ENCODE results near the gene PPM1N.
A peak's percentile ranks its signal among the peaks of the same experiment; 100 is the strongest.
"Not testable (repeated sequence)": the region's sequence is repeated elsewhere in the genome, so short reads cannot be mapped to it uniquely, and the experiment has no call there.

Gene PPM1N

DNA sequence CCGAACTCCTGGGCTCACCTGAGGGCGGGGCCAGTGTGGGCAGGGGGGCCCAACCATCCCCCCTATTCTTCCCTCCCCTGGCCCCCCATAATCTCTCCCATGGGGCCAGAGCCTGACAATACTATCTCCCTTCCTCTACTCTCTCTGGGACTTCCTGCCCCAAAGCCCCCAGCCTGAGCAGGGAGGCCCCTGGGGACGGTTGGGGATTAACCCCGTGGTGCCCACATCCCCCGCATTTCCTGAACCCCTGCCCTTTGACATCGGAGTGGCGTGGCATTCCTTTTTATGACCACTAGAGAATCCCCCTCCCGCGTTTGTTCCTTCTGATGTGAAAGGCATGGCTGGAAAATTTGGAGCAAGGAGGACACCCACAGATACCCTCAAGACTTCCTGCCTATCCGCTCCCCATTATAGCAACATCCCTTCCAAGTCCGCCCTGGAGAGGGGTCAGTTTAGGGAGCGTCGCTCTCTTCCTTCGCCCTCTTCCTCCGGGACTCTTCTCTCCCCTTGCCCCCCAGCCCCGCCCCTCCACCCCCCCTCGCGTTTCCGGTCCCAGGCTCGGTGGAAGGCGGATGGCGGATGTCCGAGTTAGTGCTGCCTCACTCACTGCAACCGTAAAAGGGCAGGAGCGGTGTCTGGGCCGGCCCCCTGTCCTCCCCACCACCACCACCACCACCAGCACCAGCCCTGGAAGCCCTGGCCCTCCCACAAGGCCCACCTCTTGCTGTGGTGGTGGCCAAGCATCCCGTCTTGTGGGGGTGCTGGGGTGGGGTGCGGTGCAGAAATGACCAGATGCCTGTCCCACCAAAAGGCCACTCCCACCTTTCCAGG lies 10.8 kb downstream of the PPM1N start:
- peak; percentile 54 to 78 for DNase-seq (ENCODE audit: low read depth in 1 of 2, low spot score in 1 of 2)
- TF ChIP-seq SPI1 (IDR thresholded peaks at IDR 0.05; ENCODE audit: borderline replicate concordance, low read depth) = no peak
- Histone ChIP-seq H3K27ac (replicated peaks) (peak overlapping the region; percentile 88), H3K27me3 (ENCODE audit: insufficient read depth, poor library complexity, severe bottlenecking) (no peaks in the 10 kb centered on the region), H3K4me3 (replicated peaks; ENCODE audit: insufficient read depth, low read length) (peak overlapping the region; percentile 96)

DNA sequence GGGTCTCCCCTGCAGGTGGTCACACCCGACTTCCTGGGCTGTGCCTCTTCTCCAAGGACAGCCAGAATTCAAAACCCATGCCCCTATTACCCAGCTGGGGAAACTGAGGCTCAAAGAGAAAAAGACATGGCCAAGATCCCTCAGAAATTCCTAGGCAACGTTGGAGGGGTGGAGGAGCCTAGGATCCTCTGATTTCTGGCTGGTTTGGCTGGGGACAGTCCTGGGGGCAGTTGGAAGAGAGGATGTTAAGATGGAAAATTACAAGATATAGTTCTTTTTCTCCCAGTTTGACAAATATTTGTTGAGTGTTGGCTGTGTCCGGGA lies 11.4 kb downstream of the PPM1N start:
- DNase-seq (ENCODE audit: low read depth in 1 of 2, low spot score in 1 of 2) = no peak
- no peaks in the 10 kb centered on the region for H3K27me3 ChIP-seq (ENCODE audit: insufficient read depth, poor library complexity, severe bottlenecking)
- peak overlapping the region; percentile 88 for H3K27ac ChIP-seq (replicated peaks)
- TF ChIP-seq GABPA (IDR thresholded peaks at IDR 0.05; ENCODE audit: low read depth) (no peak), POLR2AphosphoS5 (IDR thresholded peaks at IDR 0.05; ENCODE audit: low read depth) (no peak), SPI1 (IDR thresholded peaks at IDR 0.05; ENCODE audit: borderline replicate concordance, low read depth) (no peak)
- TF ChIP-seq, protein P1, sequence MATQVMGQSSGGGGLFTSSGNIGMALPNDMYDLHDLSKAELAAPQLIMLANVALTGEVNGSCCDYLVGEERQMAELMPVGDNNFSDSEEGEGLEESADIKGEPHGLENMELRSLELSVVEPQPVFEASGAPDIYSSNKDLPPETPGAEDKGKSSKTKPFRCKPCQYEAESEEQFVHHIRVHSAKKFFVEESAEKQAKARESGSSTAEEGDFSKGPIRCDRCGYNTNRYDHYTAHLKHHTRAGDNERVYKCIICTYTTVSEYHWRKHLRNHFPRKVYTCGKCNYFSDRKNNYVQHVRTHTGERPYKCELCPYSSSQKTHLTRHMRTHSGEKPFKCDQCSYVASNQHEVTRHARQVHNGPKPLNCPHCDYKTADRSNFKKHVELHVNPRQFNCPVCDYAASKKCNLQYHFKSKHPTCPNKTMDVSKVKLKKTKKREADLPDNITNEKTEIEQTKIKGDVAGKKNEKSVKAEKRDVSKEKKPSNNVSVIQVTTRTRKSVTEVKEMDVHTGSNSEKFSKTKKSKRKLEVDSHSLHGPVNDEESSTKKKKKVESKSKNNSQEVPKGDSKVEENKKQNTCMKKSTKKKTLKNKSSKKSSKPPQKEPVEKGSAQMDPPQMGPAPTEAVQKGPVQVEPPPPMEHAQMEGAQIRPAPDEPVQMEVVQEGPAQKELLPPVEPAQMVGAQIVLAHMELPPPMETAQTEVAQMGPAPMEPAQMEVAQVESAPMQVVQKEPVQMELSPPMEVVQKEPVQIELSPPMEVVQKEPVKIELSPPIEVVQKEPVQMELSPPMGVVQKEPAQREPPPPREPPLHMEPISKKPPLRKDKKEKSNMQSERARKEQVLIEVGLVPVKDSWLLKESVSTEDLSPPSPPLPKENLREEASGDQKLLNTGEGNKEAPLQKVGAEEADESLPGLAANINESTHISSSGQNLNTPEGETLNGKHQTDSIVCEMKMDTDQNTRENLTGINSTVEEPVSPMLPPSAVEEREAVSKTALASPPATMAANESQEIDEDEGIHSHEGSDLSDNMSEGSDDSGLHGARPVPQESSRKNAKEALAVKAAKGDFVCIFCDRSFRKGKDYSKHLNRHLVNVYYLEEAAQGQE (IDR thresholded peaks at IDR 0.05; ENCODE audit: insufficient replicate concordance, low read depth) = no peak
- TF ChIP-seq, protein P2, sequence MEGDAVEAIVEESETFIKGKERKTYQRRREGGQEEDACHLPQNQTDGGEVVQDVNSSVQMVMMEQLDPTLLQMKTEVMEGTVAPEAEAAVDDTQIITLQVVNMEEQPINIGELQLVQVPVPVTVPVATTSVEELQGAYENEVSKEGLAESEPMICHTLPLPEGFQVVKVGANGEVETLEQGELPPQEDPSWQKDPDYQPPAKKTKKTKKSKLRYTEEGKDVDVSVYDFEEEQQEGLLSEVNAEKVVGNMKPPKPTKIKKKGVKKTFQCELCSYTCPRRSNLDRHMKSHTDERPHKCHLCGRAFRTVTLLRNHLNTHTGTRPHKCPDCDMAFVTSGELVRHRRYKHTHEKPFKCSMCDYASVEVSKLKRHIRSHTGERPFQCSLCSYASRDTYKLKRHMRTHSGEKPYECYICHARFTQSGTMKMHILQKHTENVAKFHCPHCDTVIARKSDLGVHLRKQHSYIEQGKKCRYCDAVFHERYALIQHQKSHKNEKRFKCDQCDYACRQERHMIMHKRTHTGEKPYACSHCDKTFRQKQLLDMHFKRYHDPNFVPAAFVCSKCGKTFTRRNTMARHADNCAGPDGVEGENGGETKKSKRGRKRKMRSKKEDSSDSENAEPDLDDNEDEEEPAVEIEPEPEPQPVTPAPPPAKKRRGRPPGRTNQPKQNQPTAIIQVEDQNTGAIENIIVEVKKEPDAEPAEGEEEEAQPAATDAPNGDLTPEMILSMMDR (IDR thresholded peaks at IDR 0.05; ENCODE audit: insufficient read depth, low read length) = no peak
- peak overlapping the region; percentile 96 for H3K4me3 ChIP-seq (replicated peaks; ENCODE audit: insufficient read depth, low read length)

DNA sequence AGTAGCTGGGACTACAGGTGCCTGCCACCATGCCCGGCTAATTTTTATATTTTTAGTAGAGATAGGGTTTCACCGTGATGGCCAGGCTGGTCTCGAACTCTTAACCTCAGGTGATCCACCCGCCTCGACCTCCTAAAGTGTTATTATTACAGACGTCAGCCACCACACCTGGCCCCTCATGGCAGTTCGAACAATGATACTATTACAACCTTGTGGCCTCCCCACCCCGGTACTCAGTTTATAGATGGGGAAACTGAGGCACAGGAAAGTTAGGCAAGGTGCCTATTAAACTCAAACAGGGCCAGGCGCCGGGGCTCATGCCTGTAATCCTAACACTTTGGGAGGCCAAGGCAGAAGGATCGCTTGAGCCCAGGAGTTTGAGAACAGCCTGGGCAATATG lies 12.1 kb downstream of the PPM1N start:
- peak overlapping the region; percentile 88 for H3K27ac ChIP-seq (replicated peaks)
- H3K4me3 ChIP-seq (replicated peaks; ENCODE audit: insufficient read depth, low read length); H3K27me3 ChIP-seq (ENCODE audit: insufficient read depth, poor library complexity, severe bottlenecking); DNase-seq (ENCODE audit: low read depth in 1 of 2, low spot score in 1 of 2): not testable (repeated sequence)

DNA sequence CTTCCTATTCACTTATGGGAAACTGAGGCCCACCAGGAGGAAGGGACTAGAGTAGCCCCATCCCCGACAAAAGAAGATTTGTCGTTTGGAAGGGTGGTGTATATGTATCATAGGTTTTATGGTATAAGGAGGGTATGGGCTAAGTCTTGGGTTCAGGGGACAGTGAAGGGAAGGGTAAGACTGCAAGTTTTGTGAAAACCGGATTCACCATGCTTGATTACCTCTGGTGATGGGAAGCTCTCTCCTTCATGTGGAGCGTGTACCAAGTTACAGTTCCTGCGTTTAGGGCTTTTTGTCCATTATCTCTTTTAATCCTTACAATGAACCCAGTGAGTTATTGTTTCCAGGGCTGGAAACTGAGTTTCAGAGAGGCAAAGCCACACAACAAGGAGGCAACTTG lies 12.8 kb downstream of the PPM1N start:
- no peaks in the 10 kb centered on the region for H3K27me3 ChIP-seq (ENCODE audit: insufficient read depth, poor library complexity, severe bottlenecking)
- no peak for DNase-seq (ENCODE audit: low read depth in 1 of 2, low spot score in 1 of 2)
- H3K27ac ChIP-seq (replicated peaks) = no peak overlapping the region
- H3K4me3 ChIP-seq (replicated peaks; ENCODE audit: insufficient read depth, low read length) = no peak overlapping the region
- no peak for TF ChIP-seq SPI1 (IDR thresholded peaks at IDR 0.05; ENCODE audit: borderline replicate concordance, low read depth)
- TF ChIP-seq, protein P2 (IDR thresholded peaks at IDR 0.05; ENCODE audit: insufficient read depth, low read length) = no peak
- no peak for TF ChIP-seq POLR2AphosphoS5 (IDR thresholded peaks at IDR 0.05; ENCODE audit: low read depth)

DNA sequence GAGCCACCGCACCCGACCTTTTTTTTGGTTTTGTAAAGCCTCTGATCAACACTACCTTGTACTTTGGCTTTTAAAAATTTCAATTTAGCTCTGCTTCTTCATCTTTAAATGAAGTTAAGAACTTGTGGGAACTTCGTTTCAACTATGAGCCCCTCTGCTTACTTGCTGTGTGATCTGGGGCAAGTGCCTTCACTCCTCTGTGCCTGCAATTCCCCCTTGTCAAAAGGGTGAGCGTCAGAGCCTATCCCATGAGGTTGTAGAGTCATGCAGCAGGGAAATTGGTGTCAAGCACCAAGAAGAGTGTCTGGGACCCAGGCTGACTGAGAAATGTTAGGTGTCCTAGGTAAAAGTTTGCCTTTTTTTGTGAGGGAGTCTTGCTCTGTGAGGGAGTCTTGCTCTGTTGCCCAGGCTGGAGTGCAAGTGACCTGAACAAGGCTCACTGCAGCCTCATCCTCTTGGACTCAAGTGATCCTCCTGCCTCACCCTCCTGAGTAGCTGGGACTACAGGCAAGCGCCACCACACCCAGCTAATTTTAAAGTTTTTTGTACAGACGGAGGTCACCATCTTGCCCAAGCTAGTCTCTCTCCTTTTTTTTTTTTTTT lies 14.7 kb downstream of the PPM1N start:
- Histone ChIP-seq H3K27me3 (ENCODE audit: insufficient read depth, poor library complexity, severe bottlenecking) (no peaks in the 10 kb centered on the region), H3K27ac (replicated peaks) (no peak overlapping the region), H3K4me3 (replicated peaks; ENCODE audit: insufficient read depth, low read length) (no peak overlapping the region)
- no peak for DNase-seq (ENCODE audit: low read depth in 1 of 2, low spot score in 1 of 2)
- TF ChIP-seq, protein P1 (IDR thresholded peaks at IDR 0.05; ENCODE audit: insufficient replicate concordance, low read depth) = no peak
- TF ChIP-seq, protein P2 (IDR thresholded peaks at IDR 0.05; ENCODE audit: insufficient read depth, low read length) = no peak
- no peak for TF ChIP-seq SPI1 (IDR thresholded peaks at IDR 0.05; ENCODE audit: borderline replicate concordance, low read depth)
- no peak for TF ChIP-seq POLR2AphosphoS5 (IDR thresholded peaks at IDR 0.05; ENCODE audit: low read depth)
- no peak for TF ChIP-seq GABPA (IDR thresholded peaks at IDR 0.05; ENCODE audit: low read depth)
